Measurements from ENCODE around the gene MCMBP.
"Not testable (repeated sequence)": the region's sequence is repeated elsewhere in the genome, so short reads cannot be mapped to it uniquely, and the experiment has no call there.

The MCMBP gene

DNA sequence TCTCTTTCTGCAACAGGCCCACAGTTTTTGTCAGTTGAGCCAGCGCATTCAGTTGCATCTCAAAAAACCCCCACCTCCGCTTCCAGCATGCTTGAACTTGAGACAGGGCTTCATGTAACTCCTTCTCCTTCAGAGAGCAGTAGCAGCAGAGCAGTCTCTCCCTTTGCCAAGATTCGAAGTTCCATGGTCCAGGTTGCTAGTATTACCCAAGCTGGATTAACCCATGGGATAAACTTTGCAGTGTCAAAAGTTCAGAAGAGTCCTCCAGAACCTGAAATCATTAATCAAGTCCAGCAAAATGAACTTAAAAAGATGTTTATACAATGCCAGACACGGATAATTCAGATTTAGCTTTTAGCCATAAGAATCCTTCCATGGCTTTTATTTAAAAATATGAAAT is 45.2 kb downstream of the MCMBP start:
- no peak for DNase-seq

DNA sequence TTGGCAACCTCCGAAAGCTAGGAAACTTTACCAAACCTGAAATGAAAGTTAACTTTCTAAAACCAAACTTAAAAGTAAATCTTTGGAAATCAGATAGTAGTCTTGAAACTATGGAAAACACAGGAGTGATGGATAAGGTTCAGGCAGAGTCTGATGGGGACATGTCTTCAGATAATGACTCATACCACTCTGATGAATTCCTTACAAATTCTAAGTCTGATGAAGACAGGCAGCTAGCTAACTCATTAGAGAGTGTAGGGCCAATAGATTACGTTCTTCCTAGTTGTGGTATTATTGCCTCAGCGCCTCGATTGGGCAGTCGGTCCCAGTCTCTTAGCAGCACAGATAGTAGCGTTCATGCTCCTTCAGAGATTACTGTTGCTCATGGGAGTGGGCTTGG is 45.9 kb downstream of the MCMBP start:
- no peak for DNase-seq

DNA sequence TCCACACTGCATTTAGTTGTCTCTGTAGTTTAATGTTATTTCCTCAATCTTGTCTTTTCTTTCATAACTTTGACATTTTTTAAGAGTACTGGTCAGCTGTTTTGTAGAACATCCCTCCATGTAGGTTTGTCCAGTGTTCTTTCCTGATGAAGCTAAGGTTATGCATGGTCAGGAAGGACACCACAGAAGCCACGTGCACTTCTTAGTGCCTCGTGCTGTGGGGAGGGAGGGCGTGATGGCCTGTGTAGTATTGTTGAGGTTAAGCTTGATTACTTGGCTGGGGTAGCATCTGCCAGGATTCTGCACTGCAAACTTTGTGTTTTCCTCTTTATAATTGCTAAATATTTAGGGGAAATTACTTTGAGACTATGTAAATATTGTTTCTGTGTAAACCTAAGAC is 48.3 kb downstream of the MCMBP start:
- DNase-seq: no peak

DNA sequence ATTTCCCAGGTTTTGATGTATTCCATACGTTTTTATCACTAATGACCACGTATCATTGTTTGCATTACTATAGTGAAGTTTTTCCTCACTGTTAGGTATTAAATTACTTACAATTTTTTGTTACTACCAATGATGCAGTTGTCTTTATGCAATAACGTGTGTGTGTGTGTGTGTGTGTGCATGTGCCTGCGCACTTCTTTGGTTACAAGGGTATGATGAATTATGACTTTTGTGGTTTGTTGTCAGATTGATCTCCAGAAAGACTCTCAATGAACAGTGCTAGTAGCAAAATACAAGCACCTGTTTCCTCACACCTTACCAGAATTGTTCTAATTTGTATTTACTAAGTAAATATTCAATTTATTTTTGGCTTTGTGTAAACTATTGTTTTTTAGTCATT is 51.5 kb downstream of the MCMBP start:
- no peak for DNase-seq

DNA sequence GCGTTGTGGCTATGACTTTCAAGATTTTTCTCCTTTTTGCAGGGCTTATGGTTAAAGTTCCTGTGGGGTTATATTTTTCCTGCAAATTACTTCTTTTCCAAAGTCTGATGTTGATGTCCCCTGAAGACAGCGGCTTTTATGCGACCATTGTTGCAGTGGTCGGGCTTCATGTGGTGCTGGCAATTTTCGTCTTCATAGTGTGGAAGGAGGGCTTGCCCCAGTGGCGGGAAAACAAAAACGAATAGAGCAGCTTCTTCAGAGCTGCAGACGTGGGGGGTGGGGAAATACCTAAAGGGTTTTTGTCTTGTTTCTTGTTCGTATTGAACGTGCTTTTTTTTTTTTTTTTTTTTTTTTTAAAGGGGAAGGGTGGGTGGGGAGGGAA is 53.8 kb downstream of the MCMBP start:
- DNase-seq: no peak

DNA sequence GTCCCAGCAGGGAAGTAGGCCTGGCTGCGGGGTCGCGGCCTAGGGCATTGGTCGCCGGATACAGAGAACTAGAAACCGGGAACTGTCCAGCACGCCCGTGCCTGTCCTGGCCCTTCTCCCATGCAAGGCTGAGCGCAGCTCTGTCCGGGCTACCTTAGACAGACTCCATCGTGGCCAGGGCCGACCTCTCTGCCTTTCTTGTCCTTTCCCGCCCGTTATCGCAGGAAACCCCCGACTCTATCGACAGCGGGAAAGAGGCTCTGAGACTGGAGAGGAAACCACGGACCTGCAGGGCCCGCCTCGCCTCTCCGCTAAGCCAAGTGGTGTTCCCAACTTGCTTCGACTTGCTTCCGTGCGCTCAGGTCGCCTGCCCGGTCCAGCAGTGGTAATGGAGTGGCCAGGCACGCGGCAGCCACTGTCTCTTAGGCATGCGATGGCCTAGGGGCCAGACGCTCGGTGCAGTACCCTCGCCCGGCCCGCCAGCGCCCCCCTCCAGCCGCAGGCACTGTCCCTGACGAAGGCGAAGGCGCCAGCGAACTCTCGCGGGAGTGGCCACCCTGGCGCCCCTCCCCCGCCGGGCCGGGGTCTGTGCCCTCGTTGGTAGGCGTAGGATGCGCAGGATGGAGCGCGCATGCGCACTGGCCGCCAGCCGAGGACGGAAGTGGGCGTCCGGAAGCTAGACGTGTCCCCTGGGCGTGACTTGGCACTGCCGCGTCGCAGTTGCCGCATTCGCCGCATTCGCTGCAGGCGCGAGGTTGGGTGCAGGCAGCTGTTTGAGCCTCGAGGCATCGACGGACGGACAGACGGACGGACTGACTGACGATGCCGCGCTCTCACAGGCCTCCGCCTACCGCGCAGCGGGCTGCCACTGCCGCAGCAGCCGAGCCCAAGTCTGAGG is 54.4 kb downstream of the MCMBP start:
- DNase-seq: no peak

DNA sequence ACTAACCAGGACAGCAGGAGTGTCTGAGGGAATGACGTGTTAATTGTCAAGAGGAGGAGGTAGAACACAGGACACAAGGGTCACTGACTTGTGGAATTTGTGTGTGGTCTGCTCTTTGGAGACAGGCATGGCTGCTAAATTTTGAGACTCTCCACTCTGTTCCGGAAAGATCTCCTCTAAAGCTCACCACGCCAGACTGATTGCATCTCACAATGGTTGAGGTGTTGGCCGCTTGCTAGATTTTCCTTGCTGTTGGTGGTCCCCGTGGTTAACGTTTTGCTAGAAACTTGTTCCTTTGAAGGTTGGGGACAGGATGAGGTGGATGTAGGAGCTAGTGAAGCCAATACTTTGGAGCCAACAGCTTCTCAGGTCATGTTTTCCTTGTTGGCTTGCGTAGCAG is 57.0 kb downstream of the MCMBP start:
- DNase-seq: no peak

DNA sequence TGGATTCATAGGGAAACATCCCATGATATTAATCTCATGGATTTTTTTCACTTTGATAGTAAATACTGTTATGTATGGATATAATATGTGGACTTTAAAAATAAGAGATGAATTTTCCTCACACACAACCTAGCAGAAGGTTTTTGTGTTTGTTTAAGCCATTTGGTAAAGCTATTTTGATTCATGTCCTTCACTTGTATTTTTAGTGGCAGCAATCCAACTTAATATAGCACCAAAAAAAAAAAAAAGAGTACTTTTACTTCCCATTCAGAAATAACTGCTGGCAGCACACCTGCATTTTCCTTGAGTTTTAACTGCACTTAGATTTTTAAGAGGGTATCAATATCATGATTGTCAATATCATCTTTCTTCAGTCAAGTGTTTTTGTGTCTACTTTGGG is 60.0 kb downstream of the MCMBP start:
- DNase-seq: no peak

DNA sequence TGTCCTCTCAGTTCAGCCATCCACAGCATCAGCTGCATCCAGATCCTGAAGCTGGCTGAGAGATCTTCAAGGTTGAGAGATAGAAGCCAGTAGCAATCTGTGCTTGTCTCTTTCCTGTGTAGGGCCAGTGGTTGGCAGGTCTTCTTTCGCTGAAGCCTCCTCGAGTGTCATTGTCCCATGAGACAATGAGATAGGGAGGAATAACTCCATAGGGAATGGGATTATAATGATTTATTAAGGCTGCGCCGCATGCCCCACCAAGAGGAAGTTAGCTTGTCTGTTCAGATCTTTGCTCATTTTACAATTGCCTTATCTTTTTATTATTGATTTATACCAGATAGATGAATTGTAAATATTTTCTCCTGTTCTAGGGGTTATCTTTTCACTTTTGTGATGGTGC is 61.5 kb downstream of the MCMBP start:
- DNase-seq: no peak

DNA sequence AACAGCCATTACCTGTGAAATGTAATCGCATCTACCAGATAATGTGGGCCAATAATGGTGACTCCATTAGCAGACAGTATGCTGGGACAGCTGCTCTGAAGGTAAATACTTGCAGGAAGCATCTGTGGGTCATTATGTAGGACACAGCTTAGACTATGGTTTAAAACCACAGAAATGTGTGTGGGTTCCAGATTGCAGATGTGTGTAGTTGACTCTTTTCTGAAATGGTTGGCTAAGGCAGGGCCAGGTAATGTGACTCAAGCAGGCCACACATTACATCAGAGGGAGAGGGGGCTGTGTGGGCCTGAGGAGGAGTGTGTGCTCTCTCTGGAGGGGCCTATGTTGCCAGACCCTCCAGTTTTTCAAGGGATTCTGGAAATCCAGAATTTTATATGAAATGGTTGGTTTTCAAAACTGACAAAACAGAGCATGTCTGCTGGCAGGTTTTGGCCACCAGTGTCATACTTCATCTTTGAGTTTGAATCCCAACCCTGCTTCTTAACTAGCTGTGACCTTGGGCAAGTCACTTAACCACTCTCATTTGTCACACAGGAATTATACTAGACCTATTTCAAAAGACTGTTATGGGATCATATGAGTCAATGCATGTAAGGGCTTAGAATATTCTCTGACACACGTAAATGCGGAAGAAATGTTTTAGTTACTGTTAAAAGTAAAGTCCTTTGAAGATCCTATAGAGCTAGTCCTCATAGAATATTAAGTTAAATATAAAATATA is 64.5 kb downstream of the MCMBP start:
- no peak for DNase-seq

DNA sequence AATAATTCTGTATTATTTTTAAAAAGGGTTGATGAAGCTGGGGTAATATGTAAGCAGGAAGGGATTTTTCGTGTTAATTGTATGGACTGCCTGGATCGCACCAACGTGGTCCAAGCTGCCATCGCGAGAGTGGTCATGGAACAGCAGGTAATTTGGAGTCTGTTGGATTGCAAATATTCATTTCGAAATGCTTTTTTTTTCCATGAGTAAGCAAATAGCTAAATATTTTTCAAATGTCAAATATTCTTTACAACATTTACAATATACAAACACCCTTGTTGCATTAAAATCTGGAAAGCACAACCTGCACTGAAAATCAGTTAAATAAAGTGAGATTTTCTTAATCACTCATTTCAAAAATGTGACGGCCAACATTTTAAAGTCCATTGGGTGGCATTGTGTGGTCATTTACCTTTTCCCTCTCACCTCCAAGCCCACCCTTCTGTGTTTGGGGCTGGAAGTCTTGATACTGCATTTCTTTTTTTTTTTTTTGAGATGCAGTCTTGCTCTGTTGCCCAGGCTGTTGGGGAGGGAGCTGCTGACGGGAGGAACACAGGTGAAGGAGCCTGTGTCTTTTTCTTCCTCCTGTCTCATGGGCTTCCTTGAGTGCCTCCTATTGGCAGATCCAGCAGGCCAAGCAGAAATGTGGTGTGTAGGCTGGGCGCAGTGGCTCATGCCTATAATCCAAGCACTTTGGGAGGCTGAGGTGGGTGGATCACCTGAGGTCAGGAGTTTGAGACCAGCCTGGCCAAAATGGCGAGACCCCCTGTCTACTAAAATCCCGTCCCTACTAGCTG is 66.1 kb downstream of the MCMBP start:
- no peak for DNase-seq

DNA sequence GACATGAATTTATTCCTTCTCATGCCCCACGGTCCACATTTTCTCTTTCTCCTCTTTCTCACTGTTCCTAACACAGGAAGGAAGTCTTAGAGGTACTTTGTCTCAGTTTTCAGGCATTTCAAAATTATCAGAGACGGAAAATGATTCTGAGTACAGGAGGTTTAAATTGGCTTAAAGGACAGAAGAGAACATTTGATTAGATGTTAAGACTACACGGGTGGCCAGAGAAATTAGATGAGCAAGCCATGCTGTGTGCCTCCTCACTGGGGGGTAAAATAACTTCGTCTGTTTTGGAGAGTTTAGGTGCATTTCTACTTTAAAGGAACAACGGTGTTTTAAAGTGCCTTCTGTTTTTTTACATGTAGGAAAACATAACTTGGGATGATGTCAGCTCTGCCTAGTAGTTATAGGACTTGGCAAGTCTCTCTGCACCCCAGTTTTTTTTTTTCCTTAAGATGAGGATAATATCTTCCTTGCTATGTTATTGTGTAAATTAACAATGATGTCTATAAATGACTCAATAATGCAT is 66.9 kb downstream of the MCMBP start:
- no peak for DNase-seq

DNA sequence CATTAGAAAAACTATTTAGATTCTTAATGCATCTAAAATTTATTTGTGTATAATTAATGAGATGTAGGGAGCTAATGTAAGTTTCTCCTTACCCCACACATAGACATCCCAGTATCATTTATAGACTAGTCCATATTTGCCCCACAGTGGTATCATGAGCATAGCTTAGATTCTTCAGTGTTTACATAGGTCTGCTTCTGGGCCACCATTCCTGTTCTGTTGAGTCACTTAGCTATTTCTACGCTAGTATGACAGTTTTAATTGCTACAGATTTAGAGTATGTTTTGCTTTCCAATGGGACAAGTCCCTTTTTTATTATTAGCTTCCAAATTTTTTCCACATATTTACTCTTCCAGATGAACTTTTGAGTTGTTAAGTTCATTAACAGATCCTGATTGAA is 69.4 kb downstream of the MCMBP start:
- DNase-seq: no peak

DNA sequence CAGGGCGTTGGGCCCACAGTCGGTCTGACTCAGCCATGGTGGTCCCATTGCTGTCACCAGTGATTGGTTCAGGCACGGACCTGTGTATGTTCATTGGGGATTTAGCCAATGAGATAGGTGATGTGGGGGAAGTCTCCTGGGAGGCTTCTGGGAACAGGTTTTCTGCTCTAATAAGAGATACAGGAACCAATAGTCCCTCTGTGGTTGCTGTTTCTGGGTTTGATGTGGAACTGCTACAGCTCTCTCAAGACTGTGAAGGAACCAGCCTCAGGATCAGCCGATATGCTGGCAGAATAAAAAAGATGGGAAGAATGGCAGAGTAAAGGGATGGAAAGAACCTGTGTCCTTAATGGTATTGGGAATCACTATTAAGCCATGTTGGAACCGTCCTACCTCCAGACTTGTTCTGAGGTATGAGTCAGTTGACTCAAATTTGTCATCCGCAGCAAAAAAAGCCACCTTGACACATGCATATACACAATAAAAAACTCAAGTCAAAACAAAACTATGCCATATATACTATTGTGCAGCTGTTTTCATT is 70.6 kb downstream of the MCMBP start:
- no peak for DNase-seq

DNA sequence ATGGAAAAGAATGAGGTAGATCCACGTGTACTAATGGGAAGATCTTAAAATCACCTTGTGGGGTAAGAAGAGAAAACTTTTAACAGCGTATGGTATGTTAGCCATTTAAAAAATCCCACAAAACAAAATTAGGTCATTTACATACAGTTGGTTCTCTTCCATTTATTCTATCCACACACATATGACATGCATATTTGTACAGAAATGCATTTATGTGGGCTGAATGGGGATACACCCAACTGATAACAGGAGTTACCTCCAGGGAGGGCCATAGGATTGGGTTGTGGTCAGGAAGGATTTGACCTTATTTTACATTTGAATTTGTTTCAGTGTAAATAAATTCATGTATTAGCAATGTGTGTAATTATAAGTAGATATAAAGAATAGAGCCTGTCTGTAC is 71.5 kb downstream of the MCMBP start:
- no peak for DNase-seq

DNA sequence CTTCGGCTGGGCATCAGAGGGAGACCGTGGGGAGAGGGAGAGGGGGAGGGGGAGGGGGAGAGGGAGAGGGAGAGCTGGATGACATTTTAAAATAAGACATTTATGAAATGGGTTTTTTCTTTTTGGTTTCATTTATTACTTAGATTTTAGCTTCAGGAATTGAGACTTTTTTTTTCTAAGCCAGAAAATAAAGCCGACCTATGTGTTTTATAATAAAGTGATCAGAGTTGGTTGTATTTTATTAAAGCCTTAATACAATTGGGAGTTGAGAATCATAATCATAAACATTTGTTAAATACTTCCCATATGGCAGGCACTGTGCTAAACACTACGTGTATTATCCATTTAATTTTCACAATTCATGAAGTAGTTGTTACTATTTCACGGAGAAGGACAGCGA is 76.6 kb downstream of the MCMBP start:
- DNase-seq: no peak

DNA sequence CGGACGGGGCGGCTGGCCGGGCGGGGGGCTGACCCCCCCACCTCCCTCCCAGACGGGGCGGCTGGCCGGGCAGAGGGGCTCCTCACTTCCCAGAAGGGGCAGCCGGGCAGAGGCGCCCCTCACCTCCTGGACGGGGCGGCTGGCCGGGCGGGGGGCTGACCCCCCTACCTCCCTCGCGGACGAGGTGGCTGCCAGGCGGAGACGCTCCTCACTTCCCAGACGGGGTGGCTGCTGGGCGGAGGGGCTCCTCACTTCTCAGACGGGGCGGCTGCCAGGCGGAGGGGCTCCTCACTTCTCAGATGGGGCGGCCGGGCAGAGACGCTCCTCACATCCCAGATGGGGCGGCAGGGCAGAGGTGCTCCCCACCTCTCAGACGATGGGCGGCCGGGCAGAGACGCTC is 77.5 kb downstream of the MCMBP start:
- DNase-seq: not testable (repeated sequence)

DNA sequence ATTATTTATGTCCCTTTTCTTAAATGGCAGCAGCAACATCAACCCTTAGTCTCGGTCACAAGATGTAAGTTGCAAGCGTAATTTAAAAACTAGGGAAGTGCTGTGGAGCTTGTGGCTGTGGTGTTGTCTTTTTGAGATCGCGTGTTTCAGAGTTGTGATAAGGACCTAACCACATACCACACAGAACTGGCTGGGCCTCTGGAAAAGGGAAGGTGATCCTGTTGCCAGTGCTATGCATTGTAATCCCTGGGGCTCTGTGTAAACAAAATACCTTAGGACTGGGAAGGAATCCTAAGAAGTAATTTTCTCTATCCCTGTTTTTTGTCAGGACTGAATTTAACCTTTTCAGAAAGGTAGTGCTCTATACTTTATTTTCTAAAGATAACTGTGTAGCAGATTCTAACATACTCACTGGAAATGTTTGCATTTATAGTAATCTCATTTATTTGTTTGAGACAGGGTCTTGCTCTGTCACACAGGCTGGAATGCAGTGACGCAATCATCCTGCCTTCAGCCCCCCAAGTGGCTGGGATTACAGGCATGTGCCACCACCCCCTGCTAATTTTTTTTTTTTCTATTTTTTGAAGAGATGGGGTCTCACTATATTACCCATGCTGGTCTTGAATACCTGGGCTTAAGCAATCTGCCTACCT is 86.4 kb downstream of the MCMBP start:
- no peak for DNase-seq

DNA sequence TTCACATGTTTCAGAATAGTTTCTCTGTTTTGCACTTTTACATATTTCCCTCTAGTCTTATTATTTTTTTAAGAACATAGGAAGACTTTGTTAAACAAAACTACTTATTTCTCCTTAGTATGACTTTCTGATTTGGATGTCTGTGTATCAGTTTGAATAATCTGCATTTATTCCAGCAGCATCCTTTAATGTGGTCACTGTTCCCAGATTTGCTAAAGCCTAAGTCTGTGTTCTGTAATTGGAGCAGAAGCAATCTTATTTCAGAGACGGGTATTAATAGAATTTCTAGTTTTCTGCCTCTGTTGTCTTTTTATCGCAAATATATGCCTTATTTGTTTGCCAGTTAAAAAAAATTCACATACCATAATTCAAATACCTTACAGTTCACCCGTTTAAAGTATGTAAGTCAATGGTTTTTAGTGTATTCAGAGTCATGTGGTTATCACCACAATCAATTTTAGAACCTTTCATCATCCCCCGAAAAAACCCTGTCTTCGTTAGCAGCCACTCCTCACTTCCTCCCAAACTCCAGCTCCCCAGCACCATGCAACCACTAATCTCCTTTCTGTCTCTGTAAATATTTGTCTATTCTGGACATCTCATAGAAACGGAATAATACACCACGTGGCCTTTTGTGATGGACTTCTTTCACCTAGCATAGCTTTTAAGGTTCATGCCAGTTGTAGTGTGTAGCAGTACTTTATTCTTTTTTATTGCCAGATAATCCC is 88.1 kb downstream of the MCMBP start:
- DNase-seq: no peak

DNA sequence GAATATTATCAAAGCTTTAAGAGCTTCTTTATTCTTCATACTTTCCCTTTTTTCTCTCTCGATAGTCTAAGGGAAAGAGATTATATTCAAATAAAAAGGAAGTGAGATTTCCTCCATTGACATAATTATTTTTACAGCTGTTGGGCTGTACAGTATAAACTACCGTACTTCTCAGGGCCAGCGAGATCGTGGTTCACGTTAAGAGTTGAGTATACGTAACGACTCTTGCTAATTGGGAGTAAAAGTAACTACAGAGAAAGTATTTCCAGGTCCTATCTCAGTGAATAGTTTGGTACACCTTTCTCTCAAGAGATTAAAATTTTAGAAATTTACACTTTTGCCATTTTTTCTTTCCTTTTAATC is 89.0 kb downstream of the MCMBP start:
- DNase-seq: no peak

DNA sequence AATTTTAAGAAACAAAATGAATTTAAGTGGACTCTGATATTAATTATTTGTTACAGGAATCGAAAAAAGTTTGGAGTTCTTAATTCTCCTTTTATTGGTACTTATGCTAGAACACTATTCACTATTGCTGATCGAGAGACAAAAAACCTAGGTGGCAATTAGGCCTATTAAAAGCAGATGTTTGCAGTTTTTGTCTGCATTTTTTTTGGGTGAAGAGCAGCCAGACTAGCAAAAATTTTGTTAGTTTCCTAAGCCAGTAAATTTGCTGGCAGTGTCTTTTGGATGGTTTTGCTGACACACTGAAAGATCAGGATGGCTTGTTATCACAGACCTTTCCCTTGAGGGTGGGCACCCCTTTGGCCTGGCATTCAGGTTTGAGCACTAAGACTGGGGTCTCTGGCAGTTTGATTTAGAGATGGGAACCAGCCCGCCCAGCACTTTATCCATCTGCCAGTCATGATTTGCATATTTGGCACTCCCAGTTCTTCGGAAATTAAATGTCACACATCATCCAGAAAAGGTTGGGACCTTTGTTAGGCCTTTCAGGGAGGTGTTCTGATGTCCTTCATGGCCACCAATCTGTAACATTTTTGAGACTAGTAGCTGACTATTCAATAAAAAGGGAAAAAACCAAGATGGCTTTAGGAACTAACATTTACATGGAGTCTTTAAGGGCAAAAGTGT is 89.5 kb downstream of the MCMBP start:
- no peak for DNase-seq
